HG02623 (cell line): ENCODE measurements around the gene CSTPP1.
"Not testable (repeated sequence)": the region's sequence is repeated elsewhere in the genome, so short reads cannot be mapped to it uniquely, and the experiment has no call there.

ENCODE experiments used
- ATAC-seq: cut with Tn5 transposase; IDR thresholded peaks from one replicate; pipeline ENCODE4 v1.9.1; 2021; ENCODE audit warnings: moderate library complexity; ENCODE audit not compliant: unreplicated experiment

Gene CSTPP1

GRCh38 chr11:46912526-46913150, 23.9 kb upstream of the CSTPP1 start:
- no peak for ATAC-seq

GRCh38 chr11:46913484-46913883, 23.1 kb upstream of the CSTPP1 start:
- ATAC-seq = no peak

GRCh38 chr11:46914363-46914762, 22.2 kb upstream of the CSTPP1 start:
- ATAC-seq = no peak

GRCh38 chr11:46914910-46915309, 21.7 kb upstream of the CSTPP1 start:
- ATAC-seq = no peak

- ATAC-seq = no peak
Observed at GRCh38 chr11:46916286-46917108, 20.1 kb upstream of the CSTPP1 start.

- no peak for ATAC-seq
Observed at GRCh38 chr11:46917109-46917761, 19.3 kb upstream of the CSTPP1 start.

GRCh38 chr11:46917762-46918082, 18.8 kb upstream of the CSTPP1 start:
- no peak for ATAC-seq

- ATAC-seq = no peak
Observed at GRCh38 chr11:46918083-46918787, 18.3 kb upstream of the CSTPP1 start, which contains the start of gene LRP4. Gene LRP4 (minus strand): TSS chr11:46918550. CDS start chr11:46918379, 171 bp downstream.

GRCh38 chr11:46918788-46919513, 17.6 kb upstream of the CSTPP1 start:
- ATAC-seq = no peak

GRCh38 chr11:46920755-46921154, 15.8 kb upstream of the CSTPP1 start:
- no peak for ATAC-seq

GRCh38 chr11:46927928-46928327, 8.6 kb upstream of the CSTPP1 start:
- not testable (repeated sequence) for ATAC-seq

- not testable (repeated sequence) for ATAC-seq
Observed at GRCh38 chr11:46928701-46929100, 7.9 kb upstream of the CSTPP1 start.

- no peak for ATAC-seq
Observed at GRCh38 chr11:46930089-46930488, 6.5 kb upstream of the CSTPP1 start.

GRCh38 chr11:46942172-46942571, 5.6 kb downstream of the CSTPP1 start:
- no peak for ATAC-seq

GRCh38 chr11:46944356-46945075, 8.0 kb downstream of the CSTPP1 start:
- ATAC-seq = no peak

- no peak for ATAC-seq
Observed at GRCh38 chr11:46947399-46948077, 11.0 kb downstream of the CSTPP1 start.

- no peak for ATAC-seq
Observed at GRCh38 chr11:46948378-46949131, 12.0 kb downstream of the CSTPP1 start.

- no peak for ATAC-seq
Observed at GRCh38 chr11:46949297-46949696, 12.7 kb downstream of the CSTPP1 start.

GRCh38 chr11:46951864-46952263, 15.3 kb downstream of the CSTPP1 start:
- no peak for ATAC-seq
